ENCODE results near the gene PDE6D. TPM values are rescaled to one million over a fixed set of nuclear protein-coding genes. Genes with fewer than 3 reads are reported as not detected.

The PDE6D gene
- total RNA-seq, 1 experiment from 2014 or later = 30.4 TPM

DNA sequence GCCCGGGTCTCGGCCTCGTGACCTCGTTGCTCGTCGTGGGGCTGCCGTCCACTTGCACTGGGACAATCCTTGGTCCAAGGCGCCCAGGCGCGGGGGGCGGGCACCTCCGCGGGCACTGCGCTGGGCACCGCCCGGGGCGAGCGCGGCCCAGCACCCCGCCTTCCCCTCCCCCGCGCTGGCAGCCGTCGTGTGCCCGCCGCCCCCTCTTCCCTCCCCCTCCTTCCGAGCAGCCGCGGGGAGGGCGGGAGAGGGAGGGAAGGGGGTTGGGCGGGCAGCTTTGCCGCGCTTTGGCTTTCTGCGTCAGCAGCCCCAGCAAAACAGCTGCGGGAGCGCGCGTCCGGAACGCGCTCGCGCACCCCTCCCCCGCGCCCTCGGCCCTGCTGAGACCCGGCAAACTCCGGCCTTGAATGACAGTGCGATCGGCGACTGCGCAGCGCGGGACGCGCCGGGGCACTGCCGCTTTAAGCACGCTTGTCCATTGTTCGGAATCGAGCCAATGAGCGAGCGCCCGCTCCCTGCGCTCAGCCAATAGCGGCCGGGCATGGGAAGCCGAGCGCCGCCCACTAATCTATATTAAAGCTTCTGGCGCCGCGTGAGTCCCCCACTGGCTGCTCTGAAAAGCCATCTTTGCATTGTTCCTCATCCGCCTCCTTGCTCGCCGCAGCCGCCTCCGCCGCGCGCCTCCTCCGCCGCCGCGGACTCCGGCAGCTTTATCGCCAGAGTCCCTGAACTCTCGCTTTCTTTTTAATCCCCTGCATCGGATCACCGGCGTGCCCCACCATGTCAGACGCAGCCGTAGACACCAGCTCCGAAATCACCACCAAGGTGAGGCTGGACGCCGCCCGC is 72.9 kb downstream of the PDE6D start, which contains the start of gene PTMA:
Gene PTMA, plus strand, starts transcription at position 599 of the 846 bp plus-strand sequence. Its CDS starts 182 bp downstream, at position 781.
- DNase-seq (ENCODE audit: low read depth) = peak; percentile 99

GRCh38 chr2:231707625-231707926 is 73.5 kb downstream of the PDE6D start:
- no peak for DNase-seq (ENCODE audit: low read depth)

- DNase-seq (ENCODE audit: low read depth) = peak; percentile 98
Observed at GRCh38 chr2:231706731-231707624, 74.1 kb downstream of the PDE6D start.

GRCh38 chr2:231704017-231704416 is 77.1 kb downstream of the PDE6D start:
- DNase-seq (ENCODE audit: low read depth) = no peak

GRCh38 chr2:231701456-231702373 is 79.4 kb downstream of the PDE6D start:
- DNase-seq (ENCODE audit: low read depth) = no peak

GRCh38 chr2:231699006-231699405 is 82.1 kb downstream of the PDE6D start:
- DNase-seq (ENCODE audit: low read depth) = no peak

- no peak for DNase-seq (ENCODE audit: low read depth)
Observed at GRCh38 chr2:231696004-231696367, 85.1 kb downstream of the PDE6D start.

GRCh38 chr2:231693956-231694355 is 87.1 kb downstream of the PDE6D start:
- no peak for DNase-seq (ENCODE audit: low read depth)

DNA sequence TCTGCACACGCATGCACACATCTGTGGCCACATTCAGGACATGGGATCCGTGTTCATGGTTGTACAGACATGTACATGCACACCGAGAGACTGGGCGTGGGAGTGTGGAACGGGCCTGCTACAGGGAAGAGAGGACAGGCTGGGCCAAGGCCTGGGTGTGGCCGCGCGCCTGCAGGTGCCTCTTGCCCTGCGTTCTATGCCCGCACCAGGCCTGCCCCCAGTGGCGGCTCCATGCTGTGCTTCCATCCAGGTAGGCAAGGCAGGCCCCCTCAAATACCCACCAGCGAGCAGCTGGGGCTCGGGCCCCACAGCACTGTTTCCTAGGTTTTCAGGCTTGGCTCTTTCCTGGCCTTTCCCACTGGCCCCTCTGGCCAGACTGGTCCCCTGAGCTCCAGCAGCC is 88.2 kb downstream of the PDE6D start:
- DNase-seq (ENCODE audit: low read depth) = no peak

- DNase-seq (ENCODE audit: low read depth) = no peak
Observed at GRCh38 chr2:231691251-231691772, 89.8 kb downstream of the PDE6D start.

- DNase-seq (ENCODE audit: low read depth) = no peak
Observed at GRCh38 chr2:231689124-231689893, 91.8 kb downstream of the PDE6D start.

- DNase-seq (ENCODE audit: low read depth) = no peak
Observed at GRCh38 chr2:231688719-231689118, 92.4 kb downstream of the PDE6D start.

DNA sequence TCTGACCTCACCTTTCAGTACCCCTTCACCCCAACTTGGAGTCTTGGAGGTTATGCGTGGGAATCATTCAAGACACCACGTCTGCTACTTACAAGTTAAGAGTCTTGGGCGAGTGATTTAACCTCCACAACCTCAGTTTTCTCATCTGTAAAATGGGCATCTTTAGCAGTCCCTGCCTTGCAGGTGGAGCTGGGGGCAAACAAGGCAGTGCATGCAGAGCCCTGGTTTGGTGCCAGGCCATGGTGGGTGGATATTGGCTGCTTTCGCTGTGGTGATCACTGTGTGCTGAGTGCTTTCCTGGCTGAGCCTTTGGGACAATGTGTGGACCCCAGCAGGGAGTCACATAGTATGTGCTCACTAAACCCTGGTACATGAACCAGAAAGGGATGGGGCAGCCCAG is 93.1 kb downstream of the PDE6D start:
- DNase-seq (ENCODE audit: low read depth) = no peak

- no peak for DNase-seq (ENCODE audit: low read depth)
Observed at GRCh38 chr2:231687133-231687852, 93.8 kb downstream of the PDE6D start.

- no peak for DNase-seq (ENCODE audit: low read depth)
Observed at GRCh38 chr2:231686192-231687100, 94.6 kb downstream of the PDE6D start.

- DNase-seq (ENCODE audit: low read depth) = no peak
Observed at GRCh38 chr2:231685349-231686191, 95.5 kb downstream of the PDE6D start.

DNA sequence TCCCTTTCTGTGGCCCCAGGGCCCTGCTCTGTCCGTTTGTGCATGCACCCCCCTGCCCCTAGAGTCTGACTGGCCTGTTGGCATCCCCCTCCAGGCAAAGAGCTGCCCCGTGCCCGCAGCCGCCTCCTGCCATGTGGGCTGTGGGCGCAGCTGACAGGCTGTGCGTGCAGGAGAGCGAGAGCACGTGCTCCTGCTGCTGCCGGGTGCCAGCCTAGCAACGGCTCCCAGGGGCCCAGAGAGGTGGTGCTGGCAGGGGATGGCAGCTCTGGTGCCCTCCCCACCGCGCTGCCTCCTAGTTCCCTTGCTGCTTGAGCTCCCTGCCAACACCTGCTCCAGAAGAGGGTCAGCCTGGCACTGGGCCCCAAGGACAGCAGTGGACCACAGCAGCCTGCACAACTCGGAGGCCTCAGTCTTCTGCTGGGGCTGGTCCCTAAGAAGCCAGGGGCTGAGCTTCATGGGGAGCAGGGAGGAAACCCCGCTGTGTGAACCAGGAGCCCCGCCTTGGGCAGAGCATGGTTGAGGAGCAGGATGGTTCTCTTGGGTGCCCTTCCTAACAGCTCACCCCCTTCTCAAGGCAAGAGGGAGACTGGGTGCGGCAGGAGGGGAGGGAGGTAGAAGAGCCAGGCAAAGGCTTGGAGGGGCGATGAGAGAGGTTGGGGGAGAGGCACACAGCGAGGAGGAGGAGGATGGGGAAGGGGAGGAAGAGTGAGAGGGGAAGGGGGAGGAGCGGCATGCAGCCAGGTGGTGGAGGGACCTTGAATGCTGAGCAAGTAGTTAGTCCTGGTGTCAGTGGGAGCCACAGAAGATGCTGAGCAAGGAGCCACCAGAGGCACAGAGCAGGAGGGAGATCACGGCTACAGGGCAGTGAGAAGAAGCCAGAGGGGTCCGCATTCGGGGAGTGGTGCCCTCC is 96.5 kb downstream of the PDE6D start:
- no peak for DNase-seq (ENCODE audit: low read depth)

Measured in LHCN-M2 (cell line).